GM23338 (cell line): Measurements from ENCODE around the gene OVAAL.

Experiments
- CTCF ChIP-seq, 2 experiments: fragments of 200-600 bp in 1 of 2; sonication (generic) in 1 of 2; conservative IDR thresholded peaks; 2 replicates each; pipeline versions ENCODE4 v1.5.1 to v1.6.1; 2016 to 2017; ENCODE audit warnings: antibody characterized with exemption in 2 of 2, low read depth in 2 of 2, mild to moderate bottlenecking in 2 of 2, moderate library complexity in 1 of 2
- EZH2 ChIP-seq: fragments of 200-600 bp; sonication (generic); IDR thresholded peaks from one replicate; pipeline ENCODE4 v1.8.0; 2017; ENCODE audit warnings: antibody characterized with exemption, mild to moderate bottlenecking, low read depth; ENCODE audit not compliant: unreplicated experiment
- POLR2AphosphoS5 ChIP-seq: IDR thresholded peaks from 2 replicates; pipeline ENCODE4 v1.6.1; 2016; ENCODE audit warnings: antibody characterized with exemption, low read depth
- REST ChIP-seq: IDR thresholded peaks from one replicate; pipeline ENCODE4 v1.6.1; 2018; ENCODE audit warnings: antibody characterized with exemption; ENCODE audit not compliant: unreplicated experiment

DNA sequence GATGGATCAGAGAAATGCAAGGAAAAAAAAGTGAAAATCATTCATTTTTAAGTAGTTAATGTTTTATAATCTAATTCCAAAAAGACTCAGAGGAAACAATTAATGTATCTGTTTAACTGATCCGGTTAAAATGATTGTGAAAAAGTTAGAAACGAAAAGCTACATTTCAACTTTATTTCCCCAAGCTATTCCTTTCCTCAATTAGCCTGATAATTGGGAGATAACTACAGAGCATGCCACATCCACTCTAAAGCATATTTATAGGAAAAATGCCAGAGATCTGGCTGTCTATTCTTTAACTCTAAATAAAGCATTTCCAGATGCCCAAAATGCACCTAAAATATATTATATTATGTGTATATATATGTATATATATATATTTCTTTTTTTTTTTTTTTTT, 37.2 kb downstream of the OVAAL start:
- TF ChIP-seq REST (no peak), EZH2 (no peak), CTCF (conservative IDR thresholded peaks at IDR 0.05; ENCODE audit: low read depth in 2 of 2) (no peak), POLR2AphosphoS5 (no peak)
